NB4 (cell line): Measurements from ENCODE around the gene MDM2.

ENCODE experiments used
- DNase-seq: peaks from one replicate; pipeline ENCODE4 v3.0.0; 2010; ENCODE audit warnings: low read depth
- H3K4me3 ChIP-seq: one replicate; pipeline ENCODE4 v1.5.1; 2011; ENCODE audit warnings: mild to moderate bottlenecking, low read depth, low read length, moderate library complexity
- MYC ChIP-seq: IDR thresholded peaks from 2 replicates; pipeline ENCODE4 v1.6.1; 2011; ENCODE audit warnings: low read depth, low read length
- POLR2A ChIP-seq: IDR thresholded peaks from 2 replicates; pipeline ENCODE4 v1.6.1; 2011; ENCODE audit warnings: mild to moderate bottlenecking; ENCODE audit not compliant: insufficient read length; ENCODE audit errors: extremely low read depth
- TF ChIP-seq, protein P1 (sequence below): IDR thresholded peaks from 2 replicates; pipeline ENCODE4 v1.6.1; 2011; ENCODE audit warnings: low read depth, low read length
- TF ChIP-seq, protein P2 (sequence below): IDR thresholded peaks from one replicate; pipeline ENCODE4 v1.5.1; 2012; ENCODE audit warnings: low read depth, low read length

MDM2 gene

GRCh38 chr12:68870011-68870410 lies 62.0 kb downstream of the MDM2 start:
- no peak overlapping the region for H3K4me3 ChIP-seq
- DNase-seq, result no peak
- no peak for TF ChIP-seq MYC
- TF ChIP-seq, protein P1, sequence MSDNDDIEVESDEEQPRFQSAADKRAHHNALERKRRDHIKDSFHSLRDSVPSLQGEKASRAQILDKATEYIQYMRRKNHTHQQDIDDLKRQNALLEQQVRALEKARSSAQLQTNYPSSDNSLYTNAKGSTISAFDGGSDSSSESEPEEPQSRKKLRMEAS, result no peak
- TF ChIP-seq, protein P2, sequence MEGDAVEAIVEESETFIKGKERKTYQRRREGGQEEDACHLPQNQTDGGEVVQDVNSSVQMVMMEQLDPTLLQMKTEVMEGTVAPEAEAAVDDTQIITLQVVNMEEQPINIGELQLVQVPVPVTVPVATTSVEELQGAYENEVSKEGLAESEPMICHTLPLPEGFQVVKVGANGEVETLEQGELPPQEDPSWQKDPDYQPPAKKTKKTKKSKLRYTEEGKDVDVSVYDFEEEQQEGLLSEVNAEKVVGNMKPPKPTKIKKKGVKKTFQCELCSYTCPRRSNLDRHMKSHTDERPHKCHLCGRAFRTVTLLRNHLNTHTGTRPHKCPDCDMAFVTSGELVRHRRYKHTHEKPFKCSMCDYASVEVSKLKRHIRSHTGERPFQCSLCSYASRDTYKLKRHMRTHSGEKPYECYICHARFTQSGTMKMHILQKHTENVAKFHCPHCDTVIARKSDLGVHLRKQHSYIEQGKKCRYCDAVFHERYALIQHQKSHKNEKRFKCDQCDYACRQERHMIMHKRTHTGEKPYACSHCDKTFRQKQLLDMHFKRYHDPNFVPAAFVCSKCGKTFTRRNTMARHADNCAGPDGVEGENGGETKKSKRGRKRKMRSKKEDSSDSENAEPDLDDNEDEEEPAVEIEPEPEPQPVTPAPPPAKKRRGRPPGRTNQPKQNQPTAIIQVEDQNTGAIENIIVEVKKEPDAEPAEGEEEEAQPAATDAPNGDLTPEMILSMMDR, result no peak
- no peak for TF ChIP-seq POLR2A

GRCh38 chr12:68870443-68870842 lies 62.5 kb downstream of the MDM2 start:
- H3K4me3 ChIP-seq, result no peak overlapping the region
- TF ChIP-seq POLR2A (no peak), MYC (no peak)
- TF ChIP-seq, protein P1, result no peak
- TF ChIP-seq, protein P2, result no peak
- DNase-seq, result no peak

DNA sequence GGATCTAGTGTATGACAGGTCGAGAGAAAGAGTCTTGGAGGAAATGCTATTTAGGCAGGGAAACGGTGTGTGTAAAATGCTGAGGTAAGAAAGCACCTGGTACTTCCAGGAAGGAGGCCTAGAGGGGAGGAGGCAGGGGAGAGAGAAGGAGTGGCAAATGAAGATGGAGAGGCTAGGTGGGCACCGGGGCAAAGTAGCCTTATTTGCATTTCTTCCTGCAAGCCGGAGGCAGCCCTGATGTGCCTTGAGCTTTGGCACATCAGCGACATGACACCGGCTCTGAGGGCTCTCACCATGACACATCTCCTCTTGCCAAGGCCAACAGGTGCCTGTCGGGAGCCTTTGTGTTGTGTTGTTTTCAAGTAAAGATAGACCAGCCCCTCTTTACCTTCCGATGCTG lies 63.4 kb downstream of the MDM2 start:
- DNase-seq, result no peak
- TF ChIP-seq MYC (no peak), POLR2A (no peak)
- TF ChIP-seq, protein P1, result no peak
- TF ChIP-seq, protein P2, result no peak
- no peak overlapping the region for H3K4me3 ChIP-seq

GRCh38 chr12:68871921-68872320 lies 63.9 kb downstream of the MDM2 start:
- DNase-seq, result peak; percentile 68
- TF ChIP-seq MYC (no peak), POLR2A (no peak)
- TF ChIP-seq, protein P2, result peak; percentile 54
- TF ChIP-seq, protein P1, result no peak
- no peak overlapping the region for H3K4me3 ChIP-seq

DNA sequence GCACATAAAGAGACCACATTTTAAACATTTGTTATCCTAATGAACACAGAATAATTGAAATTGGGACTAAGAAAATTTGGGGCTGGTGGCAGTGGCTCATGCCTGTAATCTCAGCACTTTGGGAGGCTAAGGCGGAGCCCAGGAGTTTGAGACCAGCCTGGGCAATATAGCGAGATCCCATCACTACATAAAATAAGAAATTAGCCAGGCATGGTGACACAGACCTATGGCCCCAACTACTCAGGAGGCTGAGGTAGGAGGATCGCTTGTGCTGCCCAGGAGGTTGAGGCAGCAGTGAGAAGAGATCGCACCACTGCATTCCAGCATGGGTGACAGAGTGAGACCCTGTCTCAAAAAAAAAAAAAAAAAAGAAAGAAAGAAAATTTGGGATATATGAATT lies 65.3 kb downstream of the MDM2 start:
- TF ChIP-seq, protein P1, result no peak
- no peak for TF ChIP-seq MYC
- H3K4me3 ChIP-seq, result no peak overlapping the region
- DNase-seq, result no peak

- no peak for TF ChIP-seq POLR2A
- TF ChIP-seq, protein P2, result no peak
- TF ChIP-seq, protein P1, result no peak
- TF ChIP-seq MYC, result no peak
- no peak overlapping the region for H3K4me3 ChIP-seq
- no peak for DNase-seq
These were observed 68.5 kb downstream of the MDM2 start for GRCh38 chr12:68876461-68876860.
